NCI-H2171 treated with DMSO at 0.1 percent for 48 hours (cell line): ENCODE results near the gene DNAH8.
A peak's percentile ranks its signal among the peaks of the same experiment; 100 is the strongest.

Source experiments
- DNase-seq: peaks from one replicate; lab custom pipeline; 2025; lab: John Stamatoyannopoulos, UW

DNAH8 gene, protein sequence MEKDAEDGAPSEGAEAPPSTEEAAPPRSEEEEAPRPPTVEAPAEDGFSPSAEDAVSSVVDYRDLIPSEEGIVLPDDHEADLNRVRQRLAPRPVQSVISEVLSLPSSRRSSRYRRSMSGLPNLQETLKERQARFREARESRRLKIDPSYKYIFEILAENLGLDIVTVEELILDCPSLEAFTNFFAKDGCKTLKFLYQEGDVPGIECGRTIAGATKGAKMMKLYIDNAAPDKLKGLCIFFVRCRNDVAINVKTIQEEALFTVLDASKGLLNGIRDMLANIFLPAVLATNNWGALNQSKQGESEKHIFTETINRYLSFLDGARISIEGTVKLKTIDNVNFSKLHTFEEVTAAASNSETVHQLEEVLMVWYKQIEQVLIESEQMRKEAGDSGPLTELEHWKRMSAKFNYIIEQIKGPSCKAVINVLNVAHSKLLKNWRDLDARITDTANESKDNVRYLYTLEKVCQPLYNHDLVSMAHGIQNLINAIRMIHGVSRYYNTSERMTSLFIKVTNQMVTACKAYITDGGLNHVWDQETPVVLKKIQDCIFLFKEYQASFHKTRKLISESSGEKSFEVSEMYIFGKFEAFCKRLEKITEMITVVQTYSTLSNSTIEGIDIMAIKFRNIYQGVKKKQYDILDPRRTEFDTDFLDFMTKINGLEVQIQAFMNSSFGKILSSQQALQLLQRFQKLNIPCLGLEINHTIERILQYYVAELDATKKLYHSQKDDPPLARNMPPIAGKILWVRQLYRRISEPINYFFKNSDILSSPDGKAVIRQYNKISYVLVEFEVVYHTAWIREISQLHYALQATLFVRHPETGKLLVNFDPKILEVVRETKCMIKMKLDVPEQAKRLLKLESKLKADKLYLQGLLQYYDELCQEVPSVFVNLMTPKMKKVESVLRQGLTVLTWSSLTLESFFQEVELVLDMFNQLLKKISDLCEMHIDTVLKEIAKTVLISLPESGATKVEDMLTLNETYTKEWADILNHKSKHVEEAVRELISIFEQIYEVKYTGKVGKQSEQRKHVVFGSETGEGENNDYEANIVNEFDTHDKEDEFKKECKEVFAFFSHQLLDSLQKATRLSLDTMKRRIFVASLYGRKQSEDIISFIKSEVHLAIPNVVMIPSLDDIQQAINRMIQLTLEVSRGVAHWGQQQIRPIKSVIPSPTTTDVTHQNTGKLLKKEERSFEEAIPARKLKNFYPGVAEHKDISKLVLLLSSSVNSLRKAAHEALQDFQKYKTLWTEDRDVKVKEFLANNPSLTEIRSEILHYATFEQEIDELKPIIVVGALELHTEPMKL (N-terminal part only)

DNA sequence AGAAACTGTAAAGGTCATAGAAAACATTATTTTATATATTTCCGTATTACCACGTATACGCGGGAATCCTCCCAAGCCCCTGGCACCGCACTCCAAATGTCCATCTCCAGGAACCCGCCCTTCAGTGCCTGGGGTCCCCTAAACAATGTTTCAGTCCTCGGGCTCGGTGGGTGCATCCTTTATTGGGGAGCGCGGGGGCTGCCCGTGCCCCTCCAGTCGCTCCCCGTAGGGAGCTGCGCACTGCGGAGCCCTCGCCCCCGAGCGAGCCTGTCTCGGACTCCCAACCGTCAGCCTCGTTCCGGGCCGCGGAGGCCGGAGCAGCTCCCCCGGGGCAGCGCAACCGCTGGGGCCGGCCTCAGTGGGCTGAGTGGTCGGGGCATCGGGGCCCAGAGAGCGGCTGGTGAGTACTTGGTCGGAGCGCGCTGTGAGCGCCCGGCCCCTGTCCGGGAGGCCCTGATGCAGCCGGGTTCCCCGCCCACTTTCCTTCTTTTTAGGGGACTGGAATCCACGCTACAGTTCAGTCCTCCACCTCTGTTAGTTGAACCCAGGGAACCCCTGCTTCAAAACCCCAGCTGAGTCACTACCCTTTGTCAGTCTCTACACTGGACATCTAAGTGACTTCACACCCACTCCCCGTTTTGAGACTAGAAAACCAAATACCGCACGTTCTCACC is at the start of gene DNAH8:
Gene DNAH8, plus strand, starts transcription at position 296 of the 674 bp plus-strand sequence. CDS start 7,499 bp downstream, outside the sequence.
- DNase-seq = no peak

DNA sequence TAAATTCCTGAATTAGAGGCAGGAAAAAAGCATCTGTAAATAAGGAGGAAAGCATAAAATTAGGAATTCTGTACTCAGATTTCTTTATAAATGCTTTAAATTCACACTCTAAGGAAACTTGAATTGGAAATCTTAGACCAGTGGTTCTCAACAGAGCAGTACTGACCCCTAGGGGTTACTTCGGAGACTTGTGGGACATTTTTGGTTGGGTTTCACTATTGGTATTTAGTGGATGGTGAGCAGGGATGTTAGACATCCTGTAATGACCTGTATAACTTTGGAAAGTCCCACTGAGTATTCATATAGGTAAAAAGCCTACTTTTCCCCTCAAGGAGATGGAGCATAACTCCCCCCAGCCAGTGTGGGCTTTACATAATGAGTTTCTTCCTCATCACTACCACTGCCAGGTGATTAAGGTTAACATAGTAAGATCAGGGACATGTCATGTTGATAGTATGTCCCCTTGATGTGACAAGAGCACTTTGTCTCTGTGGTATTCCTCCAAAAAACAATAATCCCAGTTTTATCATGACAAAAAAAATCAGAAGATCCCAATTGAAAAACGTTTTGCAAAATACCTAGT is 43.1 kb upstream of the DNAH8 start:
- DNase-seq = peak; percentile 70

DNA sequence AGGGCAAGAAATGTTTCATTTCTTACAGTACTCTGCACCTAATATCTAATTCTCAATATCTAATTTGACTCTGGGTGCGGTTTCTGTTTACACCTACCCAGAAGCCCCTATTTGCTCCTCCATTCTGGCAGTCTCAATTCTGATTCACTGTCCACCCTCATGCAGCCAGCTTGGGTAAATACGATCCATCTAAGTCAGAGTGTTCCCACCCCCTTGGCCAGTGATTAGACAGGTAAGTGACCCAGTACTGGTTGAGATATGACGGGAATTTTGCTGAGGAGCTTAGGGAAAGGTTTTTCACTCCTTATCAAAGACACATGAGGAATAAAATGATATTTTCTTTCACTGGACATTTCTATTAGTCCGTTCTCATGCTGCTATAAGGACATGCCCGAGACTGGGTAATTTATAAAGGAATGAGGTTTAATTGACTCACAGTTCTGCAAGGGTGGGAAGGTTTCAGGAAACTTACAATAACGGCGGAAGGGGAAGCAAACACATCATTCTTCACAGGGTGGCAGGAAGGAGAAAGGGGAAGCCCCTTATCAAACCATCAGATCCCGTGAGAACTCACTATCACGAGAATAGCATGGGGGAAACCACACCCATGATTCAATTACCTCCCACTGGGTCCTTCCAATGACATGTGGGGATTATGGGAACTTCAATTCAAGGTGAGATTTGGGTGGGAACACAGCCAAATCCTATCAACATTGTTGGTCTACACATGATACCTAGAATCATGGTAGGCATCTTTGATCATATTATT is 41.5 kb upstream of the DNAH8 start:
- DNase-seq = no peak

DNA sequence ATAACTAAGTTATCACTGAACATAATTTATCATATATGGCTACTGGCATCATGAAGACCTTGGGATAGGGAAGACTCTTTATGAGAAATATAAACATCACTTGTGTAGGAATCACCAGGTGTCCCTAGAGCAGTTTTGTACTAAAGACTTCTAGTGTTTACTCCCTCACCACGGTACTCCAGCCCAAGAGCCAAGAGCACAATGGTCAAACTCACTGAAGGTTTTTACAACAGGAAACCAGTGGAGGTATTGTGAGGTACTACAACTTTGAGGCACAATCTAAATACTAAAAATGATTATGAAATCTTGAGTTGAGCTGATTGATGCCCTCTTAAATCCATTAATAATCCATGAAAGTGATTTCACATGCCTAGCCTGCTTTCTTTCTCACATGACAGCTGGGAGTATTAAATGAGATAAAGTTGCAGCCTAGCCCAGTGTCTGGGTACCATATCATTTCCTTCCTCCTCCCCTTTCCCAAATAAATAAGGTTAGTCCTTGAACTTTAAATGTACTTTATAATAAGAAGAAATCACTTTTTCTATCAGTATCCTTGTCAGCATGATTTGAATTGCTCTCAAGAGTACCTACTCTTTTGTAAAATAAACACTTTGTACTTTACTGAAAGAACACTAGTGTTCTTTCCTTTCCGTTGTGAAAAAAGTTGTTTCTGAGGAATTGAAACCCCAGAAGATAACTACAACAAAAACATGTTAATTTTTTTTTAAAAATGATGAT is 38.7 kb upstream of the DNAH8 start:
- no peak for DNase-seq

DNA sequence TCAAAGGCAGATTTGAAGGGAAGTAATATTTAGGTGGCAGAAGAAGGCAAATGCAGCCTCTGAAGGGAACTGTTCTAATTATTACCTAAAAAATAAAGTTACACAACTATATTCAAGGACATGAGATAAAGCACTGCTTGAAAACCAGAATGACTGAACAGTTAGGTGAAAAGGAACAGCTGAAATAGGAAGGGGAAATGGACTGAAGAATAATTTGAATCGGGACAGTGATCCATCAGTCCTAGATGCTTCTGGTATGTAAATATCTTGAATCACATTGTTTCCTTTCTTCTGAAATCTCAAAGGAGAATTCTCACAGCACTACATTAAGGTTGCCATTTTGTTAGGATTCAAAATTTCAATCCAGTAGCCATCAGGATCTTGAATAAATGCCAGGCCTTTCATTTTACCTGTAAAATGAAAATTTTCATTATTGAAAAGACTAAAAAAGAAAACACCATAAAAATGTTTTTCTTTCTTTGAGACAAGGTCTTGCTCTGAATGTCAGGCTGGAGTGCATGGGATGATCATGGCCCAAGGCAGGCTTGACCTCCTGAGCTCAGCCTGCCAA is 38.1 kb upstream of the DNAH8 start:
- DNase-seq = no peak

DNA sequence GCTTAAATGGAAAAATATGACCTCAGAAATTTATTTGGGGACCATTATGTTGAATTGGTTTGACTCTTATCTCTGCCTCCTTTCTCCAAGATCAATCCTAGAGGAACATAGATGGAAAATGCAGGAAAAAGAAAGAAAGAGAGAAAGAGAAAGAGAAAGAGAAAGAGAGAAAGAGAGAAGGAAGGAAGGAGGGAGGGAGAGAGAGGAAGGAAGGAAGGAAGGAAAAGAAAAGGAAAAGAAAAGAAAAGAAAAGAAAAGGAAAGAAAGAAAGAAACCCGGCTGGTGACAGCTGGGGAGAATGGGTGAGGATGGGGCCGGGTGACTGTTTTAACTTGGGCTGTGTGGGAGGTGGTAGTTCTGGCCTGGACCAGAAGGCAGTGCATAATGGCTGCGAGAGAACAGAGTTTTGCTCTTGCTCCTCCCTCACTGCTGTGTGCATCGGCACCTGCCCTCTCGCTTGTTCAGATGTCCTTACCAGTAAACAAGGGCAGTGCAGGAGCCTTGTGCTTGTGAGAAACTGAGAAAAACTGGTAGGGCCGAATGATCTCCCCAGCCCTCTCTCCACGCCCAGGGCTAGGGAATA is 36.8 kb upstream of the DNAH8 start:
- no peak for DNase-seq

DNA sequence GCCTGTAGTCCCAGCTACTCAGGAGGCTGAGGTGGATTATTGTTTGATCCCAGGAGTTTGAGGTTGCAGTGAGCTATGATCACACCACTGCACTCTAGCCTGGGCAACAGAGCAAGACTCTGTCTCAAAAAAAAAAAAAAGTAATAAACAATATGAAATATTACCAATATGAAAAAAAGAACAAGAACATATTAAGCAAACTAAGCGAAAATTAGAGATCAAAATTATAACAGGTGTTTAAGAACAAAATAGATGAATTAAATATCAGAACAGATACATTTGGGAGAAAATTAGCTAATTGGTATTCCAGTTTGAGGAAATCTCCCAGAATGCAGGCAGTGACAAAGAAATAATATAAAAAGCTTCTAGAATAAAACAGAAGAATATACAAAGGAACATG is 35.4 kb upstream of the DNAH8 start:
- no peak for DNase-seq

DNA sequence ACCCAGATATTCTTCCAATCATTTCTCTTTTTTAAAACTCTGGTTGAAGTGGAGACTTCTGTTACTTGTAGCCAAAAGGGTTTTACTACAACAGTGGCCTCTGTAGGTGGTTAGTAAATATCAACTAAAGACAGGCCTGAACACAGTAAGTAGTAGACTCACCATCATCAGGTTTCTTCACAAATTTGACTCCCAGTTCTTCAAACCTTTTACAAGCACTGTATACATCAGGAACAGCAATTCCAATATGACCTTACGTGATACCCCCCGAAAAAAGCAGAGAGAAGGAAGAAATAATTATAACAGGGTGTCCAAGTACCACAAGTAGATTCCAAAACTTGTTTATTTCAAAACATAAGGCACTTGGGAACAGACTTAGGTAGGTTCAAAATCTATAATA is 33.3 kb upstream of the DNAH8 start:
- no peak for DNase-seq

DNA sequence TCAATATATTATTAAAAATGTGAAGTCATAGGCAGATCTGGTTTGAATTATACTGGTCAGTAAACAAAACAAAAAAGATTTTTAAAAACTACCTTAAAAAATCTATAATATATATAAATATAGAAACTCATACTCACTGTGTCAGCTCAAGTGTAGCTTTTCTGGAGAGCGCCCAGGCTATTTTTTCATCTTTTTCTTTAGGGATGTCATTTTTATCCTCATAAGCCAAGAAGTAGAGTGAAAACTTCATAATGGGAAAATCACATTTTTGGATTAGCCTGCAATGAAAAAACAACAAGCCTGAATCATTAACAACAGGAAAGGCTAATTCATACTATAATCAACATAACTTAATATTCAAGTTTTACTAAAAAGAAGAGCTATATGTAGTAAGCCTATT is 30.9 kb upstream of the DNAH8 start:
- no peak for DNase-seq

DNA sequence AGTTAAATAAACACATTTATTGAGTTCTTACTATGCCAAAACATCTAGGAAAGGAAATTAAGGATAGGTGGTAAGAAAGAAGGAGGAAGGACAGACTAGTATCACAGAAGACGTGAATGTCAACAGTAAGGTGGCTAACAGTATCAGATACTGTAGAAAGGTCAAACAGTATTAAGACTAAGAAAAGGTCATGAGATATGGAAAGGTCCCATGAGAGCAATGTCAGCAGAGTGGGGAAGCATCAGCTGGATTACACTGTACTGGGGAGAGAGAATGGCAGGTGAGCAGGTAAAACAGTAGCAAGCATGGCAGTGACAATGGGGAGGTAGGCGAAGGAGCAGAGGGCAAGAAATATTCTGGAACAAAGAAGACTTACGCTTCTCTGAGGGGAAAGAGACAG is 30.2 kb upstream of the DNAH8 start:
- no peak for DNase-seq

DNA sequence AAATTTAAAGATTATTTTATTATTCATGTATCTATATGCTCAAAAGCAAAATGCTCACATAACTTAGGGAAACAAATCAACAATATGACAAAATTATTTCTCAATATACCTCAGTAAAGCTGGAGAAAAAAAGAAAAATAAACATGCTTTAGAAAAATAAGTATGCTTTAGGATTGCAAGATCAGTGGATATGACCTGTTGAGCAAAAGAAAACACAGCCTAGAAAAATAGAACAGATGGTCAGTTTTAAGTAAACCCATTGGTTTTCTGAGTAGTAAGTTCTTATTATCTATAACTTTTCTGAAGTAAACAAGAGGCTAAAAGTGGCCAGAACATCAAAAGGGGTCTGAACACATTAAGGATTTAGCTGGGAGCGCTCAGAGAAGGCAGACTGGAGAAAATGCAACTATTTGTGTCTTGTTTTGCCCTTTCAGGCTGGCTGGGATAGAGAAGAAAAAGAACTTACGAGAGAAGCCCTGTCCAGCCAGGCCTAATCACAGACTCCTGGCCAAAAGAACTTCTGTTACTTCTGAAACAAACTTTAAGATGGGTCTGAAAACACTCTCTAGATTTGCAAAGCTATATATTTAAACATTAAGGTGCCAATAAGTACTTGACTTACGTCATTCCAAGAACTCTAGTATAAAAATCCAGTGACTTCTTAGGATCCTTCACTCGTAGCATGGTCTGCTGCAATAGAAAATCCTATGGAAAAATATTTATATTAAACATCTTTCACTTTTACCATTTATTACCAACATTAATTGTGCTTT is 28.7 kb upstream of the DNAH8 start:
- DNase-seq = no peak

DNA sequence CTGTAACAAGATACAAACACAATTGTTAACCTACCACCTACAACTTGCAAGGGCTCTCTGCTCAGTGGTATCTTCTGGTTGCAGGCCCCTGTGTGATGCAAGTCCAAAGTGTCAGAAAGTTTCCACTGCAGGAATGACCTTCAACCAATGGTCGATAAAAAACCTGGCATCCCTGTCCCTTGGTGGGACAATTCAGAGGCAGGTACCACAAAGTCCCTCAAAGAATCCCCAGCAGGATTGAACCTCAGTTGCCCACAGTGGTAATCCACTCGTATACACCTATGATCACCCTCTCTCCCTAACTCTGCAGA is 28.1 kb upstream of the DNAH8 start:
- DNase-seq = no peak

DNA sequence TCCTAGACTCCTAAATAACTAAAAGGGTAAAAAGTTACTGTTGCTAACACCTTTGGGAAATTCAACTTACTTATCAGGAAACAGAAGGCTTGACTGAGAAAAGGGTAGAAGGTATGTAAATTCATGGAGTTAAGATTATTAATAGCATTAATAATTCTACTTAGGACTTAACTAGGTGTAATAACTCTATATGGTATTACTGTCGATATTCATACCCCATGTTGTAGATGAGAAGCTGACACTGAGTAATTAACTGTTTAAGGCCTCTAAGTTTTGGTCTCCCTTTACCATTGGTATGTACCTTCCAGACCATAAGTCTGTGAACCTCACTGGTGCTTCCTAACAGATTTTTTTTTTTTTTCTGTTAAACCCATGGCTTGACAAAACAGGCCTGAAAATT is 27.6 kb upstream of the DNAH8 start:
- no peak for DNase-seq

DNA sequence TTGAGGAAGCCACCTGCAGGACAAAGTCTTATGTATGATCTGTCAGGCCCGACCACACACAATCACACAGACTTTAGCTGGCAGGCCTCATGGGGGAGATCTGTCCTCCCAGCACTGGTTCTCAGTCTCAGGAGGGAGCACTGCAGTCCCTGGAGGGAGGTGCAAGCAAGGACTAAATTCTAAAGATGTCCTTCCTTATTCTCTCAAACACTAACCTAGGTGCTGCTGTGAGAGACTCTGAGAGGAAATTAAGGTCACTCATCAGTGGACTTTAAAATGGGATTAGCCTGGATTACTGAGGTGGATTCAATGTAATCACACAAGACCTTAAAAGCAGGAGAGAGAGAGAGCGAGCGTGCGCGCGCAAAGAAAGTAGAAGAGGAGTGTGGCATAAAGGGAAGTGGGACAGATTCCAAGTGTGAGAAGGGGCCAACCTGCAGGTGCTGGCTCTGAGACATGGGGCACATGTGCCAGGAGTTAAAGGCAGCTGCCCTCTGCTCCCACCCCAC is 26.5 kb upstream of the DNAH8 start:
- DNase-seq = no peak

DNA sequence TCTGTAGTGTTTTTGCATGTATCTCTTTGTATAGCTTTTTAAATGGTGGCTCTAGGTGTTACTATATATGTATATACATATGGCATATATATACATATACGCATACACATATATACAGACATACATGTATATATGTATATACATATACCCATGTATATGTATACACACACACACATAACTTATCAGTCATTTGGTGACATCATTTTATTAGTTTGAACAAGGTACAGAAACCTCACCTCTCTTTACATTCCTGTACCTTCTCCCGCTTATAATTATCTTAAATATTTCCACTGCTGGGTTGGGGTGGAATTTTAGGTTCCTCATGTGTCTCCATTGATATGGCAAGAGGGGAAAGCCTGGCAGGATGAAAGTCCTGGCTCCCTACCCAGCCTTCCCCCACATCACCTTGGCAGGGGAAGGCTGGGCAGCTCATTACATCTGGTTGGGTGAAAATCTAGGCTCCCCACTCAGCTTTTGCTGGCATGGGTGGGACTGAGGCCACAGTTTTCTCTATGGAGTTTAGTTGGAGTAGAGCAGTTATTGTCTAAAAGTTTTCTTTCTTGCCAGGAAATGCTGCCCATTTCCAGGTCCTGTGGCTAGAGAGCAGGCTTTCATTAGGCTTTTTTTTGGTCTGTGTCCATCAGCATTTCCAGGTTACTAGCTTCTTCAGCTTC is 19.7 kb upstream of the DNAH8 start:
- DNase-seq = no peak

DNA sequence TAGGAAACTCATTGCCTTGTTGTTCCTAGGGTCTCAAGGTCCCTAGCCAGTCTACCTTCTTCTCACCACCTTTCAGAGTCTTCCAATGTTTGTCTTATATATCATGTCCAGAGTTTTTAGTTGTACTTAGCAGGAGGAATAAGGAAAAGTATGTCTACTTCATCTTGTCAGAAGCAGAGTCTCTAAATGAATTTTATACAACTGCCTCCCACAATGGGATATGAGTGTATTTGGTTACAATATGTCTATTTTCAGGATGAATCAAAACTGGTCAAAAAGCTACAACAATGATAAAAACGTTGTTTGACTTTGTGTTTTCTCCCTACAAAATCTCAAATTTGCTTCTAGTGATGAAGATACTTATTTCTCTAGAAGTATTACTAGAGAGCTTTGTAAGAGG is 19.2 kb upstream of the DNAH8 start:
- DNase-seq = no peak

DNA sequence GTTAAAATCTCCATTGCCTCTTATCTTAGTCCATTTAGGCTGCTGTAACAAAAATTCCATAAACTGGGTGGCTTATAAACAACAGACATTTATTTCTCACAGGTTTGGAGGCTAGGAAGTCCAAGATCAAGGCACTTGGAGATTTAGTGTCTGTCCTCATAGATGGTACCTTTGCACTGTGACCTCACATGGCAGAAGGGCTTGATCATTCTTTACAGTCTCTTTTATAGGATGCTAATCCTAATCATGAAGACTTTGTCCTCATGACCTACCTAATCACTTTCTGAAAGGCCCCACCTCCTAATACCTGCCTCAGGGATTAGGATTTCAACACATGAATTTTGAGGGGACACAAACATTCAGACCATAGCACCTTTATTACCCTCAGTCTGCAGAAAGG is 18.8 kb upstream of the DNAH8 start:
- no peak for DNase-seq

DNA sequence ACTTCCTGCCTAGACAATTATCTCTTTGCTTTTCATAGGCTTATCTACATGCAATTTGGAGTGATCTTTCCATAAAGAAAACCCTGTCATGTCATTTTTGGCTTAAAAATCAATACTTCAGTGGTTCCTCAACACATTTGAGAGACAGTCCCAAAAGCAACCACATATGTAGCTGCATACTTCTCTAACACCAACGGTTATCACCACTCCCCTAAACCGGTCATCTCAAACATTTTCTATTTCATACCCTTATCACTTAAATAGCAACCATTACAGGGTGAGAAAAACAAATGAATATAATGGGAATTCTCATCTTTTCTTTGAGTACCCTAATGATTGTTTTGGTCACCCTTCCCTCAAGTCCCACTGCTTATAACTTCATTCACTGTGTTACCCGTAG is 17.3 kb upstream of the DNAH8 start:
- DNase-seq = no peak
